Heart left ventricle (tissue), 16 donors: ENCODE data around the gene PPP1R7. TPM values are rescaled to one million over a fixed set of nuclear protein-coding genes. Genes with fewer than 3 reads are reported as not detected.

Experiments
- ATAC-seq, 4 donors: fragments of 200-7000 bp; cut with Tn5 transposase; one replicate each; pipeline ENCODE4 v1.9.1; 2020 to 2022; ENCODE audit warnings: moderate library complexity in 4 of 4, mild to moderate bottlenecking in 3 of 4, moderate number of reproducible peaks in 1 of 4
- DNase-seq, 5 donors: peaks; one replicate each; pipeline ENCODE4 v3.0.0-alpha.2; 2020
- H3K27ac ChIP-seq, 12 donors: fragments of 200-600 bp; sonication (generic) in 4 of 12; one replicate each; pipeline versions ENCODE4 v1.5.0 to v1.8.0; 2016 to 2022; ENCODE audit warnings: mild to moderate bottlenecking in 2 of 12
- H3K27me3 ChIP-seq, 9 donors: fragments of 200-600 bp; sonication (generic) in 2 of 9; one replicate each; pipeline versions ENCODE4 v1.5.1 to v1.8.0; 2016 to 2022; ENCODE audit warnings: mild to moderate bottlenecking in 3 of 9
- H3K36me3 ChIP-seq, 9 donors: fragments of 200-600 bp; sonication (generic) in 2 of 9; one replicate each; pipeline versions ENCODE4 v1.5.0 to v1.8.0; 2018 to 2022; ENCODE audit warnings: mild to moderate bottlenecking in 2 of 9
- H3K4me1 ChIP-seq, 12 donors: fragments of 200-600 bp; sonication (generic) in 4 of 12; one replicate each; pipeline versions ENCODE4 v1.5.0 to v1.8.0; 2016 to 2022; ENCODE audit warnings: mild to moderate bottlenecking in 3 of 12
- H3K4me3 ChIP-seq, 12 donors: fragments of 200-600 bp; sonication (generic) in 4 of 12; one replicate each; pipeline versions ENCODE4 v1.5.0 to v1.8.0; 2017 to 2022; ENCODE audit warnings: mild to moderate bottlenecking in 9 of 12, moderate library complexity in 4 of 12
- H3K9me3 ChIP-seq, 12 donors: fragments of 200-600 bp; sonication (generic) in 4 of 12; one replicate each; pipeline versions ENCODE4 v1.5.0 to v1.8.0; 2016 to 2022; ENCODE audit warnings: mild to moderate bottlenecking in 1 of 12
- CTCF ChIP-seq, 12 donors: fragments of 200-600 bp; sonication (generic) in 4 of 12; IDR thresholded peaks; one replicate each; pipeline versions ENCODE4 v1.5.0 to v1.8.0; 2018 to 2022; ENCODE audit warnings: antibody characterized with exemption in 12 of 12, mild to moderate bottlenecking in 5 of 12
- POLR2A ChIP-seq, 2 donors: fragments of 450-650 bp; IDR thresholded peaks; one replicate each; pipeline ENCODE4 v1.6.1; 2017; ENCODE audit warnings: antibody characterized with exemption in 2 of 2, mild to moderate bottlenecking in 2 of 2, moderate library complexity in 2 of 2
- WGBS, 4 donors: extraction: QIAGEN DNeasy Blood & Tissue Kit in 2 of 4; methylation state at CpG; one replicate each; pipeline versions ENCODE4 v1.1.5 to v1.1.7; 2013 to 2018; 5-methylcytosine and 5-hydroxymethylcytosine counted together
- intact Hi-C, 10 donors: fragments of 100-400 bp; cut with DNase I; formaldehyde crosslinking; loops; one replicate each; pipeline versions ENCODE4 v1.11.1 to v1.14.2; 2022
- polyA plus RNA-seq, 2 donors: library from polyadenylated mRNA; stranded (reverse); fragments of 200-250 nt; gene quantifications; one replicate each; pipeline ENCODE4 v1.2.3, GENCODE V29; 2013
- total RNA-seq, 9 donors: library from RNA; depleted of rRNA in 2 of 9; stranded (reverse); fragments of >200 nt in 2 of 9; fragmentation: NEBNext Ultra II Directional in 3 of 9; extraction: Animal tissue kit (Norgen Biotek cat#: 25700) in 3 of 9; gene quantifications; one replicate each; pipeline versions ENCODE4 v1.1.0 to v1.2.4, GENCODE V29; 2016 to 2023
- donor health status: ischemic (EF 13 %, LVEDD 7.1; RV severe dilation, severe dysfunction).
- donor health status: healthy with polysubstance abuse.
- donor health status: DM: no; HTN: yes; CAD: no.
- donor health status: DM: no; HTN: no; CAD: no.
- donor health status: ischemic (EF 25% LVEDD 6.9; RV normal size, moderate dysfunction).
- donor health status: ischemic (EF 25% LVEDD 5.7; RV mildly dilated, moderate dysfunction).
- donor health status: healthy.
- donor health status: DM: yes; HTN: yes; CAD: no.
- donor health status: ischemic (EF 35%, LVEDD 5.7; RV mildly dilated, moderate dysfunction).
- donor health status: nonischemic (EF 11% LVEDD 7.7; RV severe dilation, severe dysfunction).
- donor health status: DM: yes; HTN: yes; CAD: no.
- donor health status: PGD.
- donor health status: ischemic (EF 29% LVEDD 5.4; RV normal size, mild dysfunction).
- donor health status: nonischemic (EF 23%, LVEDD 6.1; RV moderate dilation, normal function).

Gene PPP1R7
- total and polyA plus RNA-seq, 11 donors = 66.7 to 110 (median 79.8) TPM

GRCh38 chr2:241203218-241204009 lies 53.1 kb downstream of the PPP1R7 start:
- DNase-seq (peak in 1 of 5 donors; percentile 54), ATAC-seq (no peak)
- Histone ChIP-seq H3K9me3 (no peaks in the 10 kb centered on the region), H3K4me3 (no peak overlapping the region), H3K27ac (no peak overlapping the region), H3K36me3 (no peaks in the 10 kb centered on the region), H3K27me3 (no peaks in the 10 kb centered on the region), H3K4me1 (no peaks in the 10 kb centered on the region)
- TF ChIP-seq POLR2A (IDR thresholded peaks at IDR 0.05) (no peak), CTCF (IDR thresholded peaks at IDR 0.05) (no peak)
- WGBS, 4 donors = 91 to 96% (median 95%) methylated on average over 8 to 27 of the region's 27 CpGs
- intact Hi-C loops = no loop called here

DNA sequence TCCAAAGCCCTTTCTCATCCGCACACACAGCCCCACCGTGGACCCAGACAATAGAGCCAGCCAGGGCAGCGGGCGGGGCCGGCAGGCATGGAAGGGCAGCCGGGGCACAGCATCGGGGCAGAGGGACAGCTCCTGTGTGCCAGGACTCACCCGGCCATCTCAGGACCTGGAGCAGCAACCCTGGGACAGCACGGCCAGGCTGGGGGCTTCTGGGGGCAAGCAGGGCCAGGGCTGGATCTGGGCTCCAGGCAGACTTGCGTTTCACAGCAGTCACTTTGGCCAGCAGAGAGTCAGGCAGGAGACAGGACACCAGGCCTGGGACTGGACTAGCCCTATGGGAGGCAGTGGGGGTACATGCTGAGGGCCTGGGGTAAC lies 53.7 kb downstream of the PPP1R7 start:
- intact Hi-C loops = no loop called here

DNA sequence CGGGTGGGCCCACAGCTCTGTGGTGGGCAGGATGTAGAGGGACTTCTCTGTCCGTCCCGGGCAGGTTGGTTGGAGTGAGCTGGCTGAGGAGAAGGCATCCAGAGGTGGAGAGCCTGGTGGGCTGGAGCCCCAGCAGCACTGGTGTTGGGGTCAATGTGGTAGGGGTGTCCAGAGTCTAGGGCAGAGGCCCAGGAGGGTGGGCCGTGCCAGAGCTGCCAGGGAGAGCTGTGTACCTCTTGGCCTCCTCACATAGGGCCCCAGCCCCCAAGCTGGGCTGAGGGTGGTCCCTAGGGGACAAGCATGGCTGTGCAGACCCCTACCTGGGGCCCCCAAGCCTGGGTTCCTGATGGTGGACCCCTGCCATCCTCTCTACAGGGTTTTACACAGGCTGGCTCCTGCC lies 54.2 kb downstream of the PPP1R7 start:
- Histone ChIP-seq H3K4me3 (no peak overlapping the region), H3K9me3 (no peaks in the 10 kb centered on the region), H3K4me1 (no peaks in the 10 kb centered on the region), H3K36me3 (no peaks in the 10 kb centered on the region), H3K27me3 (no peaks in the 10 kb centered on the region), H3K27ac (no peak overlapping the region)
- ATAC-seq = no peak
- WGBS, 4 donors = 69 to 81% (median 76%) methylated on average over 4 of the region's 4 CpGs
- peak in 1 of 5 donors; percentile 58 for DNase-seq
- intact Hi-C loops = no loop called here
- no peak for TF ChIP-seq POLR2A (IDR thresholded peaks at IDR 0.05)
- TF ChIP-seq CTCF (IDR thresholded peaks at IDR 0.05) = no peak

More for the DNA sequence above, 53.7 kb downstream of the PPP1R7 start:
- ATAC-seq = no peak
- Histone ChIP-seq H3K36me3 (no peaks in the 10 kb centered on the region), H3K4me1 (no peaks in the 10 kb centered on the region), H3K27ac (no peak overlapping the region), H3K27me3 (no peaks in the 10 kb centered on the region), H3K4me3 (no peak overlapping the region), H3K9me3 (no peaks in the 10 kb centered on the region)
- TF ChIP-seq CTCF (IDR thresholded peaks at IDR 0.05) = no peak
- no peak for TF ChIP-seq POLR2A (IDR thresholded peaks at IDR 0.05)
- DNase-seq = peak in 1 of 5 donors; percentile 49
- WGBS, 4 donors = 86 to 97% (median 88%) methylated on average over 4 to 10 of the region's 10 CpGs

GRCh38 chr2:241205086-241205485 lies 54.8 kb downstream of the PPP1R7 start:
- 95 to 100% (median 95%) methylated on average over 3 of the region's 3 CpGs for WGBS, 4 donors
- H3K27me3 ChIP-seq = no peaks in the 10 kb centered on the region
- no peak for DNase-seq

More at GRCh38 chr2:241205086-241205485, 54.8 kb downstream of the PPP1R7 start:
- Histone ChIP-seq H3K4me3 (no peak overlapping the region), H3K4me1 (no peaks in the 10 kb centered on the region), H3K36me3 (no peaks in the 10 kb centered on the region), H3K9me3 (no peaks in the 10 kb centered on the region), H3K27ac (no peak overlapping the region)
- TF ChIP-seq CTCF (IDR thresholded peaks at IDR 0.05) (no peak), POLR2A (IDR thresholded peaks at IDR 0.05) (no peak)
- intact Hi-C loops = no loop called here
- ATAC-seq = no peak
